KMS-11 (cell line): ENCODE measurements around the gene TARBP1.

ENCODE experiments used
- H2AFZ ChIP-seq: fragments of 200-600 bp; sonication (generic); 2 replicates; pipeline ENCODE4 v1.6.1; 2016; ENCODE audit warnings: antibody characterized with exemption, mixed run types, low read depth
- H3K27ac ChIP-seq: fragments of 200-600 bp; sonication (generic); 2 replicates; pipeline ENCODE4 v1.6.1; 2016; ENCODE audit warnings: mild to moderate bottlenecking, mixed run types
- H3K27me3 ChIP-seq: fragments of 200-600 bp; sonication (generic); 2 replicates; pipeline ENCODE4 v1.6.1; 2017; ENCODE audit warnings: mild to moderate bottlenecking, low read depth, mixed run types, moderate library complexity; ENCODE audit not compliant: insufficient read depth
- H3K36me3 ChIP-seq: fragments of 200-600 bp; sonication (generic); 2 replicates; pipeline ENCODE4 v1.6.1; 2017; ENCODE audit warnings: mild to moderate bottlenecking, mixed run types; ENCODE audit not compliant: insufficient read depth
- H3K4me1 ChIP-seq: fragments of 200-600 bp; sonication (generic); 2 replicates; pipeline ENCODE4 v1.6.1; 2016; ENCODE audit warnings: mild to moderate bottlenecking, low read depth, mixed run types; ENCODE audit not compliant: poor library complexity, severe bottlenecking
- H3K4me2 ChIP-seq: fragments of 200-600 bp; sonication (generic); 2 replicates; pipeline ENCODE4 v1.7.0; 2016; ENCODE audit warnings: mild to moderate bottlenecking, mixed run types
- H3K4me3 ChIP-seq: fragments of 200-600 bp; sonication (generic); IDR thresholded peaks from 2 replicates; pipeline ENCODE4 v1.6.1; 2017; ENCODE audit warnings: low read depth, low read length, mixed read lengths; ENCODE audit not compliant: insufficient read depth
- H3K79me2 ChIP-seq: fragments of 200-600 bp; sonication (generic); 2 replicates; pipeline ENCODE4 v1.6.1; 2016; ENCODE audit warnings: low read depth, mixed run types; ENCODE audit not compliant: insufficient read depth
- H3K9ac ChIP-seq: fragments of 200-600 bp; sonication (generic); 2 replicates; pipeline ENCODE4 v1.6.1; 2016; ENCODE audit warnings: mild to moderate bottlenecking, mixed run types
- H4K20me1 ChIP-seq: fragments of 200-600 bp; sonication (generic); 2 replicates; pipeline ENCODE4 v1.6.1; 2016; ENCODE audit warnings: mild to moderate bottlenecking, mixed run types; ENCODE audit not compliant: insufficient read depth
- TF ChIP-seq, protein P1 (sequence below): fragments of 200-600 bp; sonication (generic); conservative IDR thresholded peaks from 2 replicates; pipeline ENCODE4 v1.6.1; 2017; ENCODE audit warnings: low read depth, mild to moderate bottlenecking, antibody characterized with exemption, low read length, moderate library complexity, mixed read lengths

Gene TARBP1

DNA sequence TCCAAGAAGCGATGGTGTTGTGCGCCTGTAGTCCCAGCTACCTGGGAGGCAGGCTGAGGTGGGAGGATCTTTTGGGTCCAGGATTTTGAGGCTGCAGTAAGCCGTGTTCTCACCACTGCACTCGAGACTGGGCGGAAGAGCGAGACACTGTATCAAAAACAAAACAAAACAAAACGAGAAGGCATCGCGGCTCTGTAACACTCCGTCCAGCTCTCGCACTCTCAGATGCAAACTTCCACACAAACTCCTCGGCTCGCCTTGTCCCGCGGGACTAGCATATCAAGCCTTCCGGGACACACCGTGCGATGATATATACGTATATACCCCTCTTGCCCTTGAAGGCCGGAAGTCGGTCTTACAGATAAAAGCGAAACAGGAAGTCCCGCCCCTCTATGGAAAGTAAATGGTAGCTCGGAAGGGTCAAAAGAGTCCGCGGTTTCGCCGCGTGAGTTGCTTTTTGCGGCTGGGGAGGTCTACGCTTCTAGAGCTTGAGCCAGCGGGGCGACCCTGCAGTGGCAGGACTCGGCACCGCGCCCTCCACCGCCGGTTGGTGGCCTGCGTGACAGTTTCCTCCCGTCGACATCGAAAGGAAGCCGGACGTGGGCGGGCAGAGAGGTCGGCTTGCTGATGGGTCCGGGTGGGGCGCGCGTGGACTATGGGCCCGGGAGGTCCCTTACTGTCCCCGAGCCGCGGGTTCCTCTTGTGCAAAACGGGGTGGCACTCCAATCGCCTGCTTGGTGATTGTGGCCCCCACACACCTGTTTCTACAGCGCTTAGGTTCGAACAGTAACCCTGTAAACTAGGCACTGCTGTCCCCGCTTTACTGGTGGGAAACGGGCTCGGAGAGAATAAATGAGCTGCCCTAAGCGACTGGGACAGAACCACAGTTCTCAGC lies 105.7 kb downstream of the TARBP1 start, which contains the start of gene COA6:
COA6 (plus strand) TSS at position 393 of the 895 bp plus-strand sequence; CDS start at position 404, 11 bp downstream.
- Histone ChIP-seq H3K4me3 (peak within 1 kb of the TSS; percentile 96), H4K20me1 (no peaks in the 10 kb centered on the region), H3K36me3 (peaks cover 5% of the 10 kb centered on the region; the same call in 1 of the 2 replicates), H3K4me2 (peak within 1 kb of the TSS; percentile 89), H3K79me2 (peaks cover 25% of the 10 kb centered on the region; the same call in 1 of the 2 replicates), H3K9ac (peak within 1 kb of the TSS; percentile 93), H3K27me3 (no peaks in the 10 kb centered on the region), H2AFZ (peak within 1 kb of the TSS; percentile 89), H3K4me1 (peaks cover 26% of the 10 kb centered on the region), H3K27ac (peak within 1 kb of the TSS; percentile 92)
- TF ChIP-seq, protein P1, sequence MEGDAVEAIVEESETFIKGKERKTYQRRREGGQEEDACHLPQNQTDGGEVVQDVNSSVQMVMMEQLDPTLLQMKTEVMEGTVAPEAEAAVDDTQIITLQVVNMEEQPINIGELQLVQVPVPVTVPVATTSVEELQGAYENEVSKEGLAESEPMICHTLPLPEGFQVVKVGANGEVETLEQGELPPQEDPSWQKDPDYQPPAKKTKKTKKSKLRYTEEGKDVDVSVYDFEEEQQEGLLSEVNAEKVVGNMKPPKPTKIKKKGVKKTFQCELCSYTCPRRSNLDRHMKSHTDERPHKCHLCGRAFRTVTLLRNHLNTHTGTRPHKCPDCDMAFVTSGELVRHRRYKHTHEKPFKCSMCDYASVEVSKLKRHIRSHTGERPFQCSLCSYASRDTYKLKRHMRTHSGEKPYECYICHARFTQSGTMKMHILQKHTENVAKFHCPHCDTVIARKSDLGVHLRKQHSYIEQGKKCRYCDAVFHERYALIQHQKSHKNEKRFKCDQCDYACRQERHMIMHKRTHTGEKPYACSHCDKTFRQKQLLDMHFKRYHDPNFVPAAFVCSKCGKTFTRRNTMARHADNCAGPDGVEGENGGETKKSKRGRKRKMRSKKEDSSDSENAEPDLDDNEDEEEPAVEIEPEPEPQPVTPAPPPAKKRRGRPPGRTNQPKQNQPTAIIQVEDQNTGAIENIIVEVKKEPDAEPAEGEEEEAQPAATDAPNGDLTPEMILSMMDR: no peak

DNA sequence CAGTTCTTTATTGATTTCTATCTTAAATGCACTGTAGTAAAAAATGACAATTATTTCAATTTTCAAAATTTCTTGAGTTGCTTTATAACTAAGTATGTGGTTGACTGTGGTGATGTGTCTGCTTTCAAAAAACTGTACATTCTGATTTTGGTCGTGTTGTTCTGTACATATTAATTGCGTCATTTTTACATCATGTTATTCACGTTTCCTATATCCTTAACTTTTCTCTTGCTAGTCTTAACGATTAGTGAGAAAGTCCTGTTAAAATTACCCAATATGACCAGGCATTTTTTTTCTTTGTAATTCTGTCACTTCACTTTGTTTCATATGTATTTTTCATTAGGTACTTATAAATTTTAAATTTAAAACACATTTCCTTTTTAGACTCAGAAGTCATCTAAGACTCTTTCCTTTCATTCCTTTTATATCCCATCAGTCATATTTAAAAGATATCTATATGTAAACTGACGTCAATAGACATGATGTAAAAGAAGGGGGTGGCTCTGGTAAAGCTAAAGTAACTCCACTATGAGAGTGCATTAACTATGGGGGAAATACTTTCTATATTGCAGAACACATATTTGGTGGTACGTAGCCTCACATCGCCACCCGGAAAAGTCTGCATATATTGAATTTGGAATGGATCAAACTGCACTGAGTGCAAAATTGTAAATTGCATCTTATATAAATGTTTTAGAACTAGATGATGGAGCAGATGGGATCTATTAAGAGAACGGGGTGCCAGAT lies 106.8 kb downstream of the TARBP1 start:
- peak overlapping the region; percentile 93; the same call in 1 of the 2 replicates for H3K9ac ChIP-seq
- TF ChIP-seq, protein P1: no peak
- peaks cover 5% of the 10 kb centered on the region; the same call in 1 of the 2 replicates for H3K36me3 ChIP-seq
- no peaks in the 10 kb centered on the region for H4K20me1 ChIP-seq
- peak overlapping the region; percentile 89 for H3K4me2 ChIP-seq
- no peaks in the 10 kb centered on the region for H3K27me3 ChIP-seq
- H2AFZ ChIP-seq: peak overlapping the region; percentile 89
- peak overlapping the region; percentile 92 for H3K27ac ChIP-seq
- H3K79me2 ChIP-seq: peaks cover 25% of the 10 kb centered on the region; the same call in 1 of the 2 replicates
- peaks cover 26% of the 10 kb centered on the region for H3K4me1 ChIP-seq
- H3K4me3 ChIP-seq: peak overlapping the region; percentile 96

DNA sequence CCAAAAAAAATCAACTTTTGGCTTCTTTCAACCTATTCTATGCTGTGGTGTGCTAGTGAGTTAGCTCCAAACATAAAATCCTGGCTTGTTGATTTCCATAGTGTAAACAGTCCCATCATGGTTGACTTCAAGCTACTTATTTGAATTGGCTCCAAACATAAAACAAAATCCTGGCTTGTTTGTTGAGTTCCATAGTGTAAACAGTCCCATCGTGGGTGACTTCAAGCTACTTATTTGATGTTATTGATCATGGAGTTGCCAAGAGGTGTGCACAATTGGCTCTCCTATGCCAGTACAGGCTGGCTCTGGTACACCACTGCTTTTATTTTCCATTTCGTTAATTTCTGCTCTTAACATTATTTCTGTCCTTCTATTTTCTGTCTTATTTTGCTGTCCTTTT lies 107.6 kb downstream of the TARBP1 start:
- Histone ChIP-seq H3K27ac (no peak overlapping the region), H3K4me3 (no peak overlapping the region), H3K36me3 (no peaks in the 10 kb centered on the region; the same call in 1 of the 2 replicates), H3K4me1 (peaks cover 26% of the 10 kb centered on the region), H3K9ac (no peak overlapping the region), H3K27me3 (no peaks in the 10 kb centered on the region), H4K20me1 (no peaks in the 10 kb centered on the region), H2AFZ (no peak overlapping the region), H3K4me2 (no peak overlapping the region; the same call in 1 of the 2 replicates), H3K79me2 (peaks cover 25% of the 10 kb centered on the region; the same call in 1 of the 2 replicates)
- TF ChIP-seq, protein P1: no peak

DNA sequence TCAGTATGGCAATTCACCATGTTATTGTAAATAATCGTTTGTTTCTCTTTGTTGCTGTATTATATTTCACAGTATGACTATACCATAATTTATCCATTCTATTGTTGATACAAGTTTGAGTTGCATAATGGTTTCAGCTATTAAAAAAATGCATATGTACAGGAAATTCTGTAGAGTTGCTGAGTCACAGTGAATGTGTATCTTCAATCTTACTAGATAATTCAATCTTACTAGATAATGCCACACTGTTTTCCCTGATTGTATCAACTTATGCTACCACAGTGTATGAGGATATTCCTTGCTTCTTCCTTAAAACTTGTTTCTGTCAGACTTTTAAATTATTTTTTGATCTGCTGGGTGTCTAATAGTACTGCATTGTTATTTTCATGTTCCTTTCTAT lies 109.2 kb downstream of the TARBP1 start:
- no peak overlapping the region; the same call in 1 of the 2 replicates for H3K27ac ChIP-seq
- TF ChIP-seq, protein P1: no peak
- no peak overlapping the region for H3K4me2 ChIP-seq
- no peaks in the 10 kb centered on the region for H3K27me3 ChIP-seq
- peaks cover 25% of the 10 kb centered on the region for H3K4me1 ChIP-seq
- no peak overlapping the region for H2AFZ ChIP-seq
- no peaks in the 10 kb centered on the region for H4K20me1 ChIP-seq
- no peaks in the 10 kb centered on the region for H3K36me3 ChIP-seq
- H3K79me2 ChIP-seq: peaks cover 18% of the 10 kb centered on the region; the same call in 1 of the 2 replicates
- H3K9ac ChIP-seq: no peak overlapping the region
- no peak overlapping the region for H3K4me3 ChIP-seq
